Karpas-422 (cell line): Measurements from ENCODE around the gene MIOS. TPM values are rescaled to one million over a fixed set of nuclear protein-coding genes. Genes with fewer than 3 reads are reported as not detected.

Experiments
- DNase-seq: peaks from one replicate; pipeline ENCODE4 v3.0.0-alpha.2; 2015
- H2AFZ ChIP-seq: fragments of 200-600 bp; sonication (generic); 2 replicates; pipeline ENCODE4 v1.6.1; 2014; ENCODE audit warnings: antibody characterized with exemption, low read length, mixed read lengths
- H3K27ac ChIP-seq: fragments of 200-600 bp; sonication (generic); 2 replicates; pipeline ENCODE4 v1.5.1; 2014; ENCODE audit warnings: mild to moderate bottlenecking, low read length, moderate library complexity
- H3K27me3 ChIP-seq: fragments of 200-600 bp; sonication (generic); 2 replicates; pipeline ENCODE4 v1.6.1; 2014; ENCODE audit warnings: low read length, mixed read lengths
- H3K36me3 ChIP-seq: fragments of 200-600 bp; sonication (generic); 2 replicates; pipeline ENCODE4 v1.6.1; 2014; ENCODE audit warnings: low read length, mixed read lengths; ENCODE audit not compliant: insufficient read depth
- H3K4me1 ChIP-seq: fragments of 200-600 bp; sonication (generic); 2 replicates; pipeline ENCODE4 v1.6.1; 2014; ENCODE audit warnings: mild to moderate bottlenecking, low read length, mixed read lengths
- H3K4me2 ChIP-seq: fragments of 200-600 bp; sonication (generic); 2 replicates; pipeline ENCODE4 v1.6.1; 2014; ENCODE audit warnings: low read length, low read depth, mild to moderate bottlenecking; ENCODE audit not compliant: poor library complexity, severe bottlenecking
- H3K4me3 ChIP-seq: fragments of 200-600 bp; sonication (generic); 2 replicates; pipeline ENCODE4 v1.5.1; 2014; ENCODE audit warnings: mild to moderate bottlenecking, antibody characterized with exemption, low read length, mixed read lengths
- H3K79me2 ChIP-seq: fragments of 200-600 bp; sonication (generic); 2 replicates; pipeline ENCODE4 v1.6.1; 2014; ENCODE audit warnings: mild to moderate bottlenecking, low read length, mixed read lengths
- H3K9ac ChIP-seq: fragments of 200-600 bp; sonication (generic); 2 replicates; pipeline ENCODE4 v1.6.0; 2014; ENCODE audit warnings: low read length
- H3K9me2 ChIP-seq: fragments of 200-600 bp; sonication (generic), shearing (Covaris generic); replicated peaks from 2 replicates; pipeline ENCODE4 v1.6.0; 2014; ENCODE audit warnings: mild to moderate bottlenecking, low read length, moderate library complexity; ENCODE audit not compliant: insufficient read depth
- H3K9me3 ChIP-seq: fragments of 300-700, 200-600 bp; sonication (generic); 2 replicates; pipeline ENCODE4 v1.6.1; 2014; ENCODE audit warnings: low read length, mixed read lengths
- H4K20me1 ChIP-seq: fragments of 200-600 bp; sonication (generic); 2 replicates; pipeline ENCODE4 v1.6.1; 2014; ENCODE audit warnings: mild to moderate bottlenecking, antibody characterized with exemption, low read length, low read depth; ENCODE audit not compliant: insufficient read depth
- total RNA-seq: library from RNA; depleted of rRNA; stranded (reverse); fragments of >200 nt; shearing (Covaris generic); gene quantifications from 2 replicates; pipeline ENCODE4 v1.2.3, GENCODE V29; 2014; ENCODE audit warnings: low replicate concordance

MIOS gene
- total RNA-seq, 1 experiment from 2014 or later: 105 TPM

DNA sequence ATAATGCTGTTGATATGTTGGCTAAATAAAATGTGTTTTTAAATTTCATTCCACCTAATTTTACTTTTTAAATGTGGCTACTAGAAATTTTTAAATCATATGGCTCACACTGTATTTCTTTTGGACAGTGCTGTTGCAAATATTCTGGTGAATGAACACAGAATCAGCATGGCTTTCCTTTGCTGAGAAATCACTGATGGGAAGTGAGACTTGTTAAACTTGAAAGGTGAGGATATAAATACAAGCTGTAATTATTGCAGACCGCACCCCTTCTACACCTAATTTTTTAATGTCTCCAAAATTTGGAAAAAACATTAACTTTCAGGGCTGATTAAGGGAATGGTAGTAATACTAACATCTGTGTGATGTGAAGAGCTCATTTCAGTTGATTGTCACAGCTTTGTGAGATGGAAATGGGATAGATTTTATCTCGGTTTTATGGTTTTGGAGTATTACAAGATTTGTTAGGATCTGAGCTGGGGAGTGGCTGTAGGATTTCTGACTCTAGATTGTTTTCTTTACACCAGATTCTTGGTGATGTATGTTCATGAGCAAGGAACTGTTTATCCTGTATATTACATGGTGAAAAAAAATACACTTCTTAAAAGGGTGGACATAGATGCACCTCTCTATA lies 1.3 kb downstream of the MIOS start:
- Histone ChIP-seq H3K9me3 (no peaks in the 10 kb centered on the region), H3K9me2 (no peaks in the 10 kb centered on the region), H4K20me1 (no peaks in the 10 kb centered on the region), H3K9ac (peak overlapping the region; percentile 91), H3K79me2 (peaks cover 59% of the 10 kb centered on the region), H2AFZ (no peak overlapping the region), H3K4me3 (peak overlapping the region; percentile 88), H3K4me2 (peak overlapping the region; percentile 84), H3K4me1 (peaks cover 28% of the 10 kb centered on the region), H3K27ac (peak overlapping the region; percentile 86), H3K36me3 (peaks cover 36% of the 10 kb centered on the region), H3K27me3 (no peaks in the 10 kb centered on the region)
- peak; percentile 72 for DNase-seq

DNA sequence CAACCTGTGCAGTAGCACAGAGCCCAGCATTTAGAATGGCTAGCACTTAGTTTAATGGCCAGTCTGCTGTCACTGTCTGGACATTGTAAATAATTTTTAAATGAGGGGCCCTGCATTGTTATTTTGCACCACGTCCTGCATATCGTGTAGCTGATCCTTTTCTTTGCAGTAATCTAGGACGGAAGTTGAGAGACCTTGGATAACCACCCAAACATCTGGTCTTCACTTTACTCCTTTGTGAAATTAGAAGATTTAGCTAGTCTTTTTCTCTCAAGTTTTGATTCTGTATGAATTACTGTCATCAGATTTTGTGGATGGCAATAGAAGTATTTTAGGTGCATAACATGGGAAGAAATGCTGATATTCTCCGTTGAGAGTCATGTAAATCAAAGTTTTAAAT lies 1.9 kb downstream of the MIOS start:
- peak overlapping the region; percentile 88 for H3K4me3 ChIP-seq

DNA sequence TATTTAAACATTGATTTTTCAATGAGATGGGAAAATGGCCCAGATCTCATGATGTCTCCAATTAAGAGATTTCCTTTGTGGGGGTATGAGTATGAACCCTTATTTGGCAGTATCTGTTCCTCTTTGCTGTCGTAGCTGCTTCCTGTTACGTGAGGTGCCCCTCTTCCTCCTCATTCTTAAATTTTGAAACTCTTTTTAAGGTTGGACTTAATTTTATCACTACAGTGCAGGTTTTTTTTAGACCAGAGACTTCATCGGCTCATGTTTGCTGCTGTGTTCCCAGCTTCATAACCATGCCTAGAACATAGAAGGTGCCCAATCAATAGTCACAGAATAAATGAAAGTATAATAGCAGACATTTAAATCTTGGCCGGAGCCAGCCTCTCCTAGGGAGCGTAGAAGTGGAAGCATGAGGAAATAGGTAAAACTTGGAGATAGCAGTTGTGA lies 2.4 kb downstream of the MIOS start:
- Histone ChIP-seq H3K4me3 (peak overlapping the region; percentile 88), H3K4me1 (peaks cover 28% of the 10 kb centered on the region)
- peak; percentile 90 for DNase-seq

More for the DNA sequence above, 1.9 kb downstream of the MIOS start:
- Histone ChIP-seq H3K9me2 (no peaks in the 10 kb centered on the region), H3K27me3 (no peaks in the 10 kb centered on the region), H3K36me3 (peaks cover 40% of the 10 kb centered on the region), H3K9ac (peak overlapping the region; percentile 91), H3K27ac (peak overlapping the region; percentile 86), H3K9me3 (no peaks in the 10 kb centered on the region), H3K4me1 (peaks cover 28% of the 10 kb centered on the region), H4K20me1 (no peaks in the 10 kb centered on the region), H3K79me2 (peaks cover 65% of the 10 kb centered on the region), H2AFZ (no peak overlapping the region), H3K4me2 (peak overlapping the region; percentile 84)
- no peak for DNase-seq

DNA sequence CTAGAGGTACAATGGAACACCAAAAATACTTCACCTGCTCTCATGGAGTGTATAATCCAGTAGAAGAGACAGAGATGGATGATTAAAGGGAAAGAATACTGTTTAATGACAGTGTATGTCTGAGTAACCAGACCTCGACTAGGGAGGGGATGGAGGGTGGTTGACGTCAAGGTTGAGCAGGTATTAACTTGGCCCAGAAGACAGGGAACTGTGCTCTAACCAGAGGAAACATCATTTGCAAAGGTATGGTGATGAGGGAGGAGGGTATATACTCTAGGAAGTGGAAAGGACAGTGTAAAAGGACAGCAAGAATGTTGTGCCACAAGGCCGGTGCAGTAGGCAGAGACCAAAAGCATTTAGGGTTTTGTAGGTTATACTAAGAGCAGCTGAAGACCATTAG lies 2.9 kb downstream of the MIOS start:
- Histone ChIP-seq H3K4me2 (peak overlapping the region; percentile 84), H3K36me3 (peaks cover 50% of the 10 kb centered on the region), H3K9me2 (no peaks in the 10 kb centered on the region), H3K9me3 (no peaks in the 10 kb centered on the region), H2AFZ (no peak overlapping the region), H3K9ac (peak overlapping the region; percentile 91), H3K4me3 (peak overlapping the region; percentile 88), H3K4me1 (peaks cover 28% of the 10 kb centered on the region), H3K27ac (peak overlapping the region; percentile 86), H3K79me2 (peaks cover 75% of the 10 kb centered on the region), H3K27me3 (no peaks in the 10 kb centered on the region), H4K20me1 (no peaks in the 10 kb centered on the region)
- DNase-seq: peak; percentile 49

More for the DNA sequence above, 2.4 kb downstream of the MIOS start:
- H3K9ac ChIP-seq: peak overlapping the region; percentile 91
- peak overlapping the region; percentile 84 for H3K4me2 ChIP-seq
- peaks cover 45% of the 10 kb centered on the region for H3K36me3 ChIP-seq
- H3K9me3 ChIP-seq: no peaks in the 10 kb centered on the region
- H3K79me2 ChIP-seq: peaks cover 70% of the 10 kb centered on the region
- no peaks in the 10 kb centered on the region for H3K9me2 ChIP-seq
- no peaks in the 10 kb centered on the region for H3K27me3 ChIP-seq
- no peak overlapping the region for H2AFZ ChIP-seq
- H4K20me1 ChIP-seq: no peaks in the 10 kb centered on the region
- peak overlapping the region; percentile 86 for H3K27ac ChIP-seq

DNA sequence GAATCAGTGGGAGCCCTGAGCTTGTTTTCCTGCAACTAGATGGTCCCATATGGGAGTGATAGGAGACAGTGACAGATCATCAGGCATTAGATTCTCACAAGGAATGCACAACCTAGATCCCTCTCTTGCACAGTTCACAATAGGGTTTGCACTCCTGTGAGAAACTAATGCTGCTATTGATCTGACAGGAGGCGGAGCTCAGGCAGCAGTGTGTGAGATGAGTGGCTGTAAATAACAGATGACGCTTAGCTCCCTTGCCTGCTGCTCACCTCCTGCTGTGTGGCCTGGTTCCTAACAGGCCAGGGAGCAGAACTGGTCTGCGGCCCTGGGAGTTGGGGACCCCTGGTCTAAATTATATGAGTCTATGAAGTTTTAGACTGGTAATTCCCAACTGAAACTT lies 3.9 kb downstream of the MIOS start:
- no peak for DNase-seq
- Histone ChIP-seq H3K27me3 (no peaks in the 10 kb centered on the region), H3K4me1 (peaks cover 28% of the 10 kb centered on the region), H3K9me3 (no peaks in the 10 kb centered on the region), H3K27ac (no peak overlapping the region), H3K9me2 (no peaks in the 10 kb centered on the region), H3K9ac (no peak overlapping the region), H4K20me1 (no peaks in the 10 kb centered on the region), H3K4me2 (peak overlapping the region; percentile 84), H3K36me3 (peaks cover 58% of the 10 kb centered on the region), H3K79me2 (peaks cover 84% of the 10 kb centered on the region), H2AFZ (no peak overlapping the region), H3K4me3 (no peak overlapping the region)

DNA sequence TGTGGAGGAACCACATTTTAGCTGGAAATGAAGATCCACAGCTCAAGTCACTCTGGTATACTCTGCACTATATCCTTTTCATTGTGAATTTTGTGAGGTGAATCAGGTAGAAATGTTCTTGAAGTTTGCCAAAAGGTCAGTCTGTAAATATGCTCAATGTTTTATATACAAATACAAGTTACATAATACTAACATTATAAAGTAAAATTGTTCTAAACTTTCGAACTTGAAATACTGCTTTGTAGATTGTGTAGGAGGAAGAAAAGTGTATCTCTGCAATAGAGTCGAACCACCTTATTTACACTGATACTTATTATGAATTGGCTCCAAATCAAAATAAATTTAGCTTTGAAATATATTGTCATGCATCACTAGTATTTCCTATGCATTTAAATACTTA lies 7.0 kb downstream of the MIOS start:
- no peak overlapping the region for H3K9ac ChIP-seq
- H3K4me2 ChIP-seq: no peak overlapping the region
- no peaks in the 10 kb centered on the region for H4K20me1 ChIP-seq
- no peaks in the 10 kb centered on the region for H3K27me3 ChIP-seq
- peaks cover 40% of the 10 kb centered on the region for H3K4me1 ChIP-seq
- H3K79me2 ChIP-seq: peaks cover 99% of the 10 kb centered on the region
- H3K36me3 ChIP-seq: peaks cover 78% of the 10 kb centered on the region
- no peaks in the 10 kb centered on the region for H3K9me3 ChIP-seq
- no peak overlapping the region for H3K4me3 ChIP-seq
- H3K9me2 ChIP-seq: no peaks in the 10 kb centered on the region
- DNase-seq: no peak
- no peak overlapping the region for H2AFZ ChIP-seq
- H3K27ac ChIP-seq: no peak overlapping the region

DNA sequence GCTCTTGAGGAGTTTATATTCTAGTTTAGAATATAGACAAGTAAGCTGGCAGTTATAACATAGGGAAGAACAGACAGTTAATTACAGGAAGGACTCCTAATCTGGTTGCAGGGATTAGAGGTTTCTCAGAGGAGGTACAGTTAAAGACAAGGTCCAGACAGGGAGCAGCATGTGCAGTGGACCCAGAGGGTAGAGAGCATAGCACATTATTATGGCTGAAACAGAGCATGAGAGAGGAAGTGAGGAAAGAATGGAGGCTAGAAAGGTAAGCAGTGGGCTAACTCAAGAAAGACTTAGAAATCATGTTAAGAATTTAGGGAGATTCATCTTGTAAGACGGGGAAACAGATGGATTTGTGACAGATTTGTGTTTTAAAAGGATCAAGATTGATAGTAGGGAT lies 9.7 kb downstream of the MIOS start:
- no peak overlapping the region for H2AFZ ChIP-seq

DNA sequence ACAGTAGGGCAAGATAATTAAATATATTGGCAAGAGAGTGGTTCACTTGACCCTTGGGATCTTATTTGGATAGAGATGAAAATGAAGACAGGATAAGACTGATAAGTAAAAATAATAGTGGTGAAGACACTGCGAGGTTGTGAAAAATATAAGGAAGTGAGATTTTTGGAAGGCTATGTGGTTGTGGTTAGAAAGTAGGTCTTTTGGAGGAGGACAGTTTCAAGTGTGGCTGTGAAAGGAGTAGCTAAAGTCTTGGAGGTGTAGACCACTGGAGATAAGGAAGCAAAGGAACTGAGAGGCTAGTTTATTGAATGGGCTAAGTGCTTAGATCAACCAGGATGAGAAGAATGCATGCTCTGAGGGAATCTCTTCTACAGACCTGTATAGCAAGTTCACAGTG lies 11.2 kb downstream of the MIOS start:
- Histone ChIP-seq H4K20me1 (no peaks in the 10 kb centered on the region), H3K9me2 (no peaks in the 10 kb centered on the region), H3K36me3 (peaks cover 68% of the 10 kb centered on the region), H3K9me3 (no peaks in the 10 kb centered on the region), H2AFZ (no peak overlapping the region), H3K4me3 (no peak overlapping the region), H3K27me3 (no peaks in the 10 kb centered on the region), H3K4me2 (no peak overlapping the region), H3K9ac (no peak overlapping the region), H3K27ac (no peak overlapping the region), H3K4me1 (peaks cover 24% of the 10 kb centered on the region), H3K79me2 (peaks cover 85% of the 10 kb centered on the region)
- no peak for DNase-seq

More for the DNA sequence above, 9.7 kb downstream of the MIOS start:
- Histone ChIP-seq H3K4me3 (no peak overlapping the region), H3K9me2 (no peaks in the 10 kb centered on the region), H3K36me3 (peaks cover 73% of the 10 kb centered on the region), H4K20me1 (no peaks in the 10 kb centered on the region), H3K4me1 (peaks cover 24% of the 10 kb centered on the region), H3K27me3 (no peaks in the 10 kb centered on the region), H3K4me2 (no peak overlapping the region), H3K9ac (no peak overlapping the region), H3K9me3 (no peaks in the 10 kb centered on the region), H3K27ac (no peak overlapping the region), H3K79me2 (peaks cover 89% of the 10 kb centered on the region)
- no peak for DNase-seq
